Measurements from ENCODE around the gene KRTAP1-1.
"Not testable (repeated sequence)": the region's sequence is repeated elsewhere in the genome, so short reads cannot be mapped to it uniquely, and the experiment has no call there.

- not testable (repeated sequence) for TF ChIP-seq CTCF (IDR thresholded peaks at IDR 0.05; ENCODE audit: poor library complexity, severe bottlenecking); POLR2AphosphoS5 (IDR thresholded peaks at IDR 0.05); SMC3 (conservative IDR thresholded peaks at IDR 0.05; ENCODE audit: poor library complexity); TAF1 (IDR thresholded peaks at IDR 0.05; ENCODE audit: low read depth); EP300 (conservative IDR thresholded peaks at IDR 0.05; ENCODE audit: poor library complexity, severe bottlenecking); RAD21 (conservative IDR thresholded peaks at IDR 0.05)
Measured at GRCh38 chr17:41083427-41083826, 42.2 kb upstream of the KRTAP1-1 start.
